Right forelimb (tissue), 1 donor: ENCODE results near the gene MXRA8.

Source experiments
- DNase-seq: peaks from one replicate; pipeline ENCODE4 v3.0.0-alpha.2; 2018

Gene MXRA8

GRCh38 chr1:1306070-1306660 lies 52.2 kb downstream of the MXRA8 start:
- no peak for DNase-seq

- peak; percentile 71 for DNase-seq
Observed at GRCh38 chr1:1305300-1306069, 52.9 kb downstream of the MXRA8 start.

GRCh38 chr1:1304331-1305299 lies 53.7 kb downstream of the MXRA8 start:
- peak; percentile 70 for DNase-seq

- DNase-seq = no peak
Observed at GRCh38 chr1:1303736-1304135, 54.6 kb downstream of the MXRA8 start.

- DNase-seq = no peak
Observed at GRCh38 chr1:1302951-1303509, 55.3 kb downstream of the MXRA8 start.
